HUDEP-2 (cell line): ENCODE measurements around the gene MECR.
A peak's percentile ranks its signal among the peaks of the same experiment; 100 is the strongest.

Source experiments
- DNase-seq, 76 experiments: peaks; one replicate each; lab custom pipeline; 2025; ENCODE audit not compliant: unreplicated experiment in 76 of 76; lab: John Stamatoyannopoulos, UW

Gene MECR

DNA sequence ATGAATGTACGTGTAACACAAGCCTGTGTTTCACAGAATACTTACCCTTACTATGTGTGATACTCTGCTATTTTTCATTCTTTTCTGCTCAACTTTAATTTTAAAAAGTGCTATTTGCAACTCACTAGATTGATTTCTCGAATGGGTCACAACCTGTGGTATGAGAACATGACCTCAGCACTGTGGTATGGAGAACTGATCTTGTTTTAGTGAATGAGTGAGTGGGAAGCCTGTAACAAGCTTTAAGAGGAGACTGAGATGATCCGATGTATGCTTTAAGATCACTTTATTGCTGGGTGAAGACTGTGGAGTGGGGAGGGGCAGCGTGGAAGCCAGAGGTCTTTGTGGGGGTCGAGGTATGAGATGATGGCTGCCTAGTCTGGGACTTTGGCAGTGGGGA is 21.6 kb downstream of the MECR start:
- no peak for DNase-seq

DNA sequence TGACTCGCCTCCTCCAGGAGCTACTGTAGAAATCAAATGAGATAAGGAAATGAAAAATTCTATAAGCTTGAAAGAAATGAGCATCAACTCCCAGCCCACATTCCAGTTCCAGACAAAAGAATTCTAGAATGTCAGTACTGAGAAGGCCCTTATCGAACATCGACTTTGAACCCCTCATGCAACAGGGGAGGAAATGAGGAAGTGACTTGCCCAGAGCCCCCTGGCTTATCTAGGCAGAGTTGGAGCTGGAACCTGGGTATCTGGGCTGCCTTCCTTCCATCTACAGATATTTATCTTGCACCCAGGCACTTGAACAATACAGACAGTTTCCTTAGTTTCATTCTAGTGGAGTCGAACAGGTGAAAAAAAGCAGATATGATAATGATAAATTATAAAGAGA is 22.3 kb downstream of the MECR start:
- DNase-seq: peak in 19 of 76 experiments; percentile 3 to 42 (median 13)

- DNase-seq: peak; percentile 19 to 95 (median 85)
Measured at GRCh38 chr1:29202584-29203340, 28.0 kb downstream of the MECR start.

DNA sequence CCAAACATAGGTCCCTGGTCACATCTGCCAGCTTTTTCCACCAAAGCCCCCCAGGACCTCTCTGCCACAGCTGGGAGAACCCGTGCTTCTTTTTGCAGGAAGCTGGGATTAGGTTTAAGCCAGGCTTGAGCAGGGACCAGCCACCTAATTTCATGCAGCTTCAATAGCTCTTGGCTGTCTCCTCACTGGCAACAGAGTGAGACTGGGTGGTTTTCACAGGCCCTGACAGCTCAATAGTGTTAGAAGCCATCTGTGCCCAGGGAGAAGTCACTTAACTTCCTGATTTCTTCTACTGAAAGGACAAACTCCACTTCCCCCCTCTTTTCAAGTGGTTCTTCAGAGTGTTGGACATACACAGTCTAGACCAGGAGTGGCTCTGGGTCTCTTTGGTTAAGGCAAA is 28.7 kb downstream of the MECR start:
- no peak for DNase-seq

GRCh38 chr1:29201595-29202051 is 29.1 kb downstream of the MECR start:
- no peak for DNase-seq

DNA sequence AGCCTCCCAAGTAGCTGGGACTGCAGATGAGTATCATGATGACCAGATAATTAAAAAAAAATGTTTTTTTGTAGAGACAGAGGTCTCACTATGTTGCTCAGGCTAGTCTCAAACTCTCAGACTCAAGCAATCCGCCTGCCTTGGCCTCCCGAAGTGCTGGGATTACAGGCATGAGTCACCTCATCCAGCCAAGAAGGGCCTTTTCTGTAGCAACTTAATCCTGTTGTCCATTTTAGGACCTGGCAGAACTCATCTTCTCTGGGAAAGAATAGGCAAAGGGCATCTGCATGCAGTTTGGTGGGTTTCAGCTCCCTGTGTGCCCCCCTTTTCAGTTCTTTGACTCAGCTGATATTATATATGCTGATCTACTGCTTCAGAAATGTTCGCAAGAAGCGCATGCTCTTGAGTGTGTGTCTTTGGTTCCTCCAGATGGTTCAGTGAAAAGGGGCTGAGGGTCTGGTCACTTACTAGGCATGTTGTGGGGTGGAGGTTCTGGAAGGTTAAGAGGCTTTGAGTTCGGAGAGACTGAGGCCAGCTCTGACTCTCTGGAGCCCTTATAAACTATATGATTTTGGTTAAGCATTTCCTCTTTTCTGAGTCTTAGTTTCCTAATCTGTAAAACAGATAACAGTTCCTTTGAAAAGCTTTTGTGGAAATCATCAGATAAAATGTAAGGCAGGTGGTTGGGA is 29.7 kb downstream of the MECR start:
- no peak for DNase-seq

- DNase-seq: no peak
Measured at GRCh38 chr1:29197993-29198392, 32.7 kb downstream of the MECR start.

GRCh38 chr1:29197590-29197924 is 33.2 kb downstream of the MECR start:
- peak in 44 of 76 experiments; percentile 5 to 63 (median 24) for DNase-seq

- DNase-seq: no peak
Measured at GRCh38 chr1:29196863-29197589, 33.7 kb downstream of the MECR start.

DNA sequence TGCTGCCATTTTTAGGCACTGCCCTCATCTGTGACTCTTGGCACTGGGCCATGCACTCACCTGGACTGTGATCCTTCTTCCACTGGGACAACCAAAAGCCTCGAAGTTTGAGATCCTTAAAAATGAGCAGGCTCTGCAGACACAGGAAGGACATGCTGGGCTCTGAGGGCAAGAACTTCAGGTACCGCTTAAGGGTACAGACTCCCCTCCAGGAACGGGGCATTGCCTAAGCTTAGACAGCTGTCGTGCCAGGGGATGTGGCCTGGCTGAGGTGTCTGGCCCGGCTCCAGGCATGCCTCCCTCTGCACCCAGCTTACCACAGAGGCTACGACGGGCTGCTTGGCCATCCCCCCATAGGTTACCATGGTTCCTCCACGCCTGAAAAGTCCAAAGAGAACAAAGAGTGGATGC is 34.8 kb downstream of the MECR start:
- no peak for DNase-seq

DNA sequence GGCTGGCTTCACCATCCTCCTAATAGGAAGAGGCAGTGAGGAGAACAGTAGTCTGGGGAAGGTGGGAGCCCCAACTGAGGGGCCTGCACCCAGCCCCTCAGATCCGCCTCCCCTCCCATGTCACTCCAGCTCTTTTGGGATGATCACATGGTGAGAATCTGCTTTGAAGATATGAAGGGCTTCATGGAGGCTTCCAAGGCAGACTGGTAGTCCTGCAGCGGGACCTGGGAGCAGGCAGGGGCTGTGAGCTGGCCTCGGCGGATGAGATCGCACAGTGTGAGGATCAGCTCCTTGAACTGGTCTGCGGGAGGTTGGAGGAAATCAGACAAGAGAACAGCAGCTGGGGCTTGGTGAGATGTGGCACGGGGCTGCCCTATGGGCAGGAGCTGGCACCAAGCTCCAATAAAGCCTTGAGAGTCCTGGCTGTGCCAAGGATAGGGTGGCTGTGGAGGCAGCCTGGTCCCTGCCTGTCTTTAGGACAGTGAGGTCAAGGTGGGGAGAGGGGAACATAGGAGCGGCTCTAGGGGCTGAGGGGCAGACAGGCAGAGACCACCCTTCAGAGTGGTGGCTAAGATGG is 36.8 kb downstream of the MECR start:
- DNase-seq: no peak

DNA sequence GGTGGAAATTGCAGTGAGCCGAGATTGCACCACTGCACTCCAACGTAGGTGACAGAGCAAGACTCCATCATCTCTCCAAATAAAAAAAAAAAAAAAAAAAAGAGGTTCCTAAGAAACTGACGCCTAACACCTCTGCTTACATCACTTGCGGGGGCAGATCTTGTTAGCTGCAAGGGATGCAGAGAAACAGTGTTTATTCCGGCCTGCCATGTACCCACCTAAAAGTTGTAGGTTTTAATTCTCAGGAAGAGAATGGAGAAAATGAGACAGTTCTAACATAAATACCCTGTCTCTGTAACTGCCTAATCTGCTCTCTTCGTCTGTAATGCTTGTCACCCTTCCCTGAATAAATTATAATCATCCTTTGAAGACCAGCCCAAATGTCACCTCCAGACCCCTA is 40.0 kb downstream of the MECR start:
- DNase-seq: no peak

GRCh38 chr1:29186707-29187106 is 44.0 kb downstream of the MECR start:
- no peak for DNase-seq

- no peak for DNase-seq
Measured at GRCh38 chr1:29186252-29186651, 44.5 kb downstream of the MECR start.

DNA sequence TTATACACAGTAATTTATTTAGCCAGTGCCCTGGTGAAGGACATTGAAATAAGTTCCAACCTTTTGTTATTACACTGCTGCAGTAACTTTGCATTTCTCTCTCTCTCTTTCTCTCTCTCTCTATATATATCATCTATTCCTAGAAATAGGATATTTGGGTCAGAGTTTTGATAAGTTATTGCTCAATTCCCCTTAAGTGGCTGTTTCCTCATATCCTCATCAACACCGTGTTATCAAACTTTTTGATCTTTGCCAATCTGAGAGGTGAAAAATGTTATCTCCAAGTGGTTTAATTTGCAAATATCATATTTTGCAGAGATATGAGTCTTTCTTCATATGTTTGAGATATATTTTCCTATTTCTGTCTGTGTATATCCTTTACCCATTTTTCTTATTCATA is 47.4 kb downstream of the MECR start:
- DNase-seq: no peak

- peak; percentile 49 to 99 (median 97) for DNase-seq
Measured at GRCh38 chr1:29181413-29182225, 49.1 kb downstream of the MECR start, which contains the start of gene SRSF4. Gene SRSF4 (minus strand): TSS chr1:29181900. CDS start chr1:29181752, 148 bp downstream.

DNA sequence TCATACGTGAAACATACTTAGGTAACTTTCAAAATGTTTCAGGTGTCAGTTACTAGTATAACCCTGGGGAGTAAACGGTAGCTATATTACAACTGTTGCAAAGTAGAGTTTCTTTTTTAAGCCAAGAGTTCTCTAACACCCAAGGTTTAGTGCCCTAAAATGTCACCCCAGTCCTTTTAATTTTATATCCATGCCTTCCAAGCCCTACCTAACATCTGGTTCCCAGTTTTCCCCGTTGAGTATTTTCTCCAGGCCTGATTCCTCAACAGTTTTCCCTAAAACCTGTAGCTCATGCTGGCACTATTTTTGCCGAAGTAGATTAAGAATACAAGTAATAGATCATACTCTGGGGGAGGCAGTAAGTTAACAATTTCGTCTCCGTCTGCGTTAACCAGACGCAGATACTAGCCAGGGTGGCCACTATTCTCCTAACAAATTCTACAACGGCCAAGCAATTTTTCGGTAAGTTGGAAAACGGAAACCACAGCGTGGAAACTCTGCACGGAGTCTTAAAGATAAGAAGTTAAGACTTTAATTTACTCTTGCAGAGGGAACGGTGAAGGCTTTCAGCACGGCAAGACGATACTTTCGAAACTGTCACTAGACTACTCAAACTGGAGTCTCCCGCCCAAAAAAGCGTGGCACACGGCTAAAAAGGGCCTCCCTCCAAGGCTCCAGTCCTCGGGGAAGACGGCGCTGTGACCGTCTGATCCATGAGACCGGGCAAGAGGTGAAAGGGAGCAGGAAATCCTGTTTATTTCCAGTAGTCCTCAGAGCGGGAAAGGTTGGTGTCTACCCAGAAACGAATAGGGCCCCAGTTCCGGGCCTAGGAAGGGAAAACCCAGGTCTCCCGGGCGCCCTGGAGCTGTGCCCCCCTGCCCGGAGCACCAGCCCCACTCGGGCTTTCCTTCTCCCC is 50.0 kb downstream of the MECR start:
- DNase-seq: peak in 11 of 76 experiments; percentile 4 to 74 (median 39)

DNA sequence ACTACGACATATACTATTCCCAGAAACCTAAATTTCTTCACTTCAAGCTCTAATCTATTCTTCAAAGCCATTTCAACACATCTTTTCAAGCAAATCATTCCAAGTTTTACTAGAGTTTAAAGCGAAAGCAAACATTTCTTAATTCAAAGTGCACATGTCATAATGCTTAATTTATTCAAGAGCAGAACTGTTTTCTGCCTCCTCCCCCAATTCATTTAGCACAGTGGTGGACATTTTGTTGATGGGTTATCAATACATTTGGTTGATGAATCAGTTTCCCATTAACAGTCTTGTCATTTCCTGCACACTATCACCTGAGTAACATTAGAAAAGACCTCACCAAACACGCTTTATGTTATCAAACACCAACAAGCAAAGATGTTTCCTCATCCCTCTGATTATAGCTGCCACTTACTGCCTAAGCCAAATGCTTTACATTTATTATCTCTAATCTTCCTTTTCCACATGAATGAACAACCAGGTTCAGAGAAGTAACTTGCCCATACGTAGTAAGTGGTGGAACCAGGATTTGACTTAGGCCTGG is 51.0 kb downstream of the MECR start:
- DNase-seq: peak in 16 of 76 experiments; percentile 10 to 53 (median 29)
